NK-92 (cell line): ENCODE data around the gene COL25A1.
"Not testable (repeated sequence)": the region's sequence is repeated elsewhere in the genome, so short reads cannot be mapped to it uniquely, and the experiment has no call there.

Experiments used
- DNase-seq: peaks from one replicate; lab custom pipeline; 2025; ENCODE audit not compliant: unreplicated experiment; lab: John Stamatoyannopoulos, UW

Gene COL25A1

GRCh38 chr4:109131559-109131958, 170.9 kb downstream of the COL25A1 start:
- no peak for DNase-seq

- DNase-seq, result no peak
These were observed 173.9 kb downstream of the COL25A1 start for GRCh38 chr4:109128589-109128988.

GRCh38 chr4:109127866-109128265, 174.6 kb downstream of the COL25A1 start:
- no peak for DNase-seq

- DNase-seq, result no peak
These were observed 175.6 kb downstream of the COL25A1 start for GRCh38 chr4:109126856-109127255.

GRCh38 chr4:109125084-109125483, 177.4 kb downstream of the COL25A1 start:
- DNase-seq, result no peak

- no peak for DNase-seq
These were observed 178.5 kb downstream of the COL25A1 start for GRCh38 chr4:109123951-109124350.

- no peak for DNase-seq
These were observed 180.9 kb downstream of the COL25A1 start for GRCh38 chr4:109121561-109121960.

GRCh38 chr4:109119852-109120251, 182.6 kb downstream of the COL25A1 start:
- DNase-seq, result no peak

GRCh38 chr4:109118635-109119034, 183.8 kb downstream of the COL25A1 start:
- no peak for DNase-seq

- no peak for DNase-seq
These were observed 188.0 kb downstream of the COL25A1 start for GRCh38 chr4:109114501-109114900.

- DNase-seq, result no peak
These were observed 188.9 kb downstream of the COL25A1 start for GRCh38 chr4:109113521-109113920.

- no peak for DNase-seq
These were observed 191.4 kb downstream of the COL25A1 start for GRCh38 chr4:109111031-109111430.

- DNase-seq, result not testable (repeated sequence)
These were observed 194.2 kb downstream of the COL25A1 start for GRCh38 chr4:109108215-109108614.

GRCh38 chr4:109094056-109094455, 208.4 kb downstream of the COL25A1 start:
- no peak for DNase-seq

- DNase-seq, result no peak
These were observed 210.6 kb downstream of the COL25A1 start for GRCh38 chr4:109091727-109092409.

GRCh38 chr4:109083911-109084310, 218.5 kb downstream of the COL25A1 start:
- no peak for DNase-seq

- no peak for DNase-seq
These were observed 222.7 kb downstream of the COL25A1 start for GRCh38 chr4:109079731-109080130.

GRCh38 chr4:109079201-109079600, 223.3 kb downstream of the COL25A1 start:
- no peak for DNase-seq

- DNase-seq, result no peak
These were observed 223.7 kb downstream of the COL25A1 start for GRCh38 chr4:109078724-109079123.

- DNase-seq, result no peak
These were observed 225.0 kb downstream of the COL25A1 start for GRCh38 chr4:109077505-109077904.

GRCh38 chr4:109076709-109077108, 225.7 kb downstream of the COL25A1 start:
- not testable (repeated sequence) for DNase-seq

- no peak for DNase-seq
These were observed 226.8 kb downstream of the COL25A1 start for GRCh38 chr4:109075621-109076020.

- DNase-seq, result no peak
These were observed 229.9 kb downstream of the COL25A1 start for GRCh38 chr4:109072595-109072994.
